ENCODE results near the gene MASTL.

GRCh38 chr10:27108165-27108564, 47.0 kb upstream of the MASTL start:
- TF ChIP-seq TAF1 (conservative IDR thresholded peaks at IDR 0.05) (no peak), GABPA (IDR thresholded peaks at IDR 0.05 in 1 of 2, conservative IDR thresholded peaks at IDR 0.05 in 1 of 2) (no peak), CTCF (IDR thresholded peaks at IDR 0.05; ENCODE audit: low read depth, low read length, missing input control) (no peak), JUND (IDR thresholded peaks at IDR 0.05) (no peak), EGR1 (IDR thresholded peaks at IDR 0.05; ENCODE audit: low read depth in 2 of 2) (no peak), ATF3 (IDR thresholded peaks at IDR 0.05) (no peak), NR2F2 (IDR thresholded peaks at IDR 0.05) (no peak), SP1 (IDR thresholded peaks at IDR 0.05) (no peak), FOXA1 (IDR thresholded peaks at IDR 0.05) (no peak)
